ENCODE data around the gene IFT122. TPM values are rescaled to one million over a fixed set of nuclear protein-coding genes. Genes with fewer than 3 reads are reported as not detected.
"Not testable (repeated sequence)": the region's sequence is repeated elsewhere in the genome, so short reads cannot be mapped to it uniquely, and the experiment has no call there.

Gene IFT122, protein sequence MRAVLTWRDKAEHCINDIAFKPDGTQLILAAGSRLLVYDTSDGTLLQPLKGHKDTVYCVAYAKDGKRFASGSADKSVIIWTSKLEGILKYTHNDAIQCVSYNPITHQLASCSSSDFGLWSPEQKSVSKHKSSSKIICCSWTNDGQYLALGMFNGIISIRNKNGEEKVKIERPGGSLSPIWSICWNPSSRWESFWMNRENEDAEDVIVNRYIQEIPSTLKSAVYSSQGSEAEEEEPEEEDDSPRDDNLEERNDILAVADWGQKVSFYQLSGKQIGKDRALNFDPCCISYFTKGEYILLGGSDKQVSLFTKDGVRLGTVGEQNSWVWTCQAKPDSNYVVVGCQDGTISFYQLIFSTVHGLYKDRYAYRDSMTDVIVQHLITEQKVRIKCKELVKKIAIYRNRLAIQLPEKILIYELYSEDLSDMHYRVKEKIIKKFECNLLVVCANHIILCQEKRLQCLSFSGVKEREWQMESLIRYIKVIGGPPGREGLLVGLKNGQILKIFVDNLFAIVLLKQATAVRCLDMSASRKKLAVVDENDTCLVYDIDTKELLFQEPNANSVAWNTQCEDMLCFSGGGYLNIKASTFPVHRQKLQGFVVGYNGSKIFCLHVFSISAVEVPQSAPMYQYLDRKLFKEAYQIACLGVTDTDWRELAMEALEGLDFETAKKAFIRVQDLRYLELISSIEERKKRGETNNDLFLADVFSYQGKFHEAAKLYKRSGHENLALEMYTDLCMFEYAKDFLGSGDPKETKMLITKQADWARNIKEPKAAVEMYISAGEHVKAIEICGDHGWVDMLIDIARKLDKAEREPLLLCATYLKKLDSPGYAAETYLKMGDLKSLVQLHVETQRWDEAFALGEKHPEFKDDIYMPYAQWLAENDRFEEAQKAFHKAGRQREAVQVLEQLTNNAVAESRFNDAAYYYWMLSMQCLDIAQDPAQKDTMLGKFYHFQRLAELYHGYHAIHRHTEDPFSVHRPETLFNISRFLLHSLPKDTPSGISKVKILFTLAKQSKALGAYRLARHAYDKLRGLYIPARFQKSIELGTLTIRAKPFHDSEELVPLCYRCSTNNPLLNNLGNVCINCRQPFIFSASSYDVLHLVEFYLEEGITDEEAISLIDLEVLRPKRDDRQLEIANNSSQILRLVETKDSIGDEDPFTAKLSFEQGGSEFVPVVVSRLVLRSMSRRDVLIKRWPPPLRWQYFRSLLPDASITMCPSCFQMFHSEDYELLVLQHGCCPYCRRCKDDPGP
- total RNA-seq (10 to 100 TPM; 26.5 to 44.0 TPM), polyA plus RNA-seq (ENCODE audit: insufficient read length in 2 of 2) (10 to 100 TPM; 34.5 to 38.8 TPM)
- long read RNA-seq, donor 1, partial matches to known transcripts: 0 of 4 reads
- long read RNA-seq, donor 1, other reads (novel, unspliced or antisense): 0 of 4 reads
- long read RNA-seq, donor 2, partial matches to known transcripts: 0 of 6 reads
- long read RNA-seq, donor 2, other reads (novel, unspliced or antisense): 6 of 6 reads
- long read RNA-seq, donor 3, partial matches to known transcripts: 0 of 1 reads
- long read RNA-seq, donor 3, other reads (novel, unspliced or antisense): 0 of 1 reads
- long read RNA-seq, donor 4, partial matches to known transcripts: 10 of 11 reads
- long read RNA-seq, donor 4, other reads (novel, unspliced or antisense): 0 of 11 reads

DNA sequence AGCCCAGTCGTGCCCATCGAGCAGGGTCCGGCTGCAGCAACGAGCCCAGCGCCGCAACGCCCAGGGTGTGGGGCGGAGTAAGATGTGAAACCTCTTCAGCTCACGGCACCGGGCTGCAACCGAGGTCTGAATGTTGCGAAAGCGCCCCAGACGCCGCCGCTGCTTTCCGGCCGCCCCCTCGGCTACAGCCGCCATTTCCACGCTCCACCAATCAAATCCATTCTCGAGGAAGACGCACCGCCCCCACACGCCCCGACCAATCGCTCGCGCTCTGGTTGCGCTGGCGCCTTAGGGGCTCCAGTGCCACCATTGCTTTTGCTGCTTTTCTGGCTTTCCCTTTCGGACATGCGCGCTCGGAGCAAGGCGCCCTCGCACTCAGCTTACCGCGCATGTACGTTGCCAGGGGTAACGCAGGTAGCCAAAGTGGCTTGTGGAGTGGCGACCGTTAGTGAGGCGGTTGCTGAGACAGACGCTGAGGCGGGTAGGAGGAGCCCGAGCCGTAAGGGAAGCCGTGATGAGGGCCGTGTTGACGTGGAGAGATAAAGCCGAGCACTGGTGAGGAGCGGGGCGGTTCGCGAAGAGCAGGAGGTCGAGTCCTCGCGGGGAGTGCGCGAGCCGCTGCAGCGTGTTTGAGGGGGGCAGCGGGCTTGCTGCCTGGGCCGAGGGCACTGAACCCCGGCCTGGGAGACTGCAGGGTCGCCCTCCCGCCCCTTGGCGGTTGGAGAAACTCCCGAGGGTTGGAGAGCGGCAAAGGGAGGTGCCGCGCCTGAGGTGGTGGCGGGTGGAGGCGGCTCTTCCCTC lies at the start of gene IFT122, which contains the start of gene MBD4:
IFT122 (plus strand) TSS at position 408 of the 801 bp plus-strand sequence; CDS start at position 515, 107 bp downstream.
MBD4 (minus strand) TSS at position 132 of the 801 bp plus-strand sequence; CDS start at position 17, 115 bp downstream.
- no peaks in the 10 kb centered on the region for H3K36me3 ChIP-seq (ENCODE audit: control insufficient read depth, insufficient read depth, low read length)
- H3K4me3 ChIP-seq (ENCODE audit: low read depth, low read length): peak within 1 kb of the TSS; percentile 95
- peak; percentile 93 to 100 (median 96) for DNase-seq (ENCODE audit: low read depth in 4 of 6, low spot score in 6 of 6)
- H3K27me3 ChIP-seq (ENCODE audit: control insufficient read depth, insufficient read depth, low read length): no peaks in the 10 kb centered on the region
- H3K27ac ChIP-seq (ENCODE audit: low read depth, low read length): peak within 1 kb of the TSS; percentile 88
- H3K9me3 ChIP-seq (ENCODE audit: control insufficient read depth, insufficient read depth, low read length): no peaks in the 10 kb centered on the region
- H3K4me1 ChIP-seq (ENCODE audit: control insufficient read depth, insufficient read depth, low read length): peaks cover 12% of the 10 kb centered on the region
- under 1% methylated on average over 75 of the region's 75 CpGs for WGBS (ENCODE audit: insufficient coverage)

DNA sequence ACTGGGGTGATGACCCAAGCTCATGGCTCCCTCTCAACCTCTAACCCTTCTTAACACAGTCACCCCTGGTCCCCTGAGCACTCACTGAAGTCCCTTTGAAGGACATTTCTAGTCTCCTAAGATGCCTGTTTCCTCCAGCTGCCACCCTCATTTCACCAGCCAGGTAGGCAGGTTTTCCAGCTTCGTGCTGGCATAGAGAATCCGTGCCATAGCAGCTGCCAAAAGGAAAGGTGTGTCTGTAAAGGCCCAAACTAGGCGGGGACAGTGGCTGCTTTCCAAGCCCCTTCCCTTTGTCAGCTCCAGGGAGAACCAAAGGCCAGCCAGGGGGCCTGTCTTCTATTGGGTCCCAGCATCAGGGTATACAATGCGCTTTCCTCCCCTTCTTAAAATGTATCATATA lies 48.4 kb upstream of the IFT122 start:
- H3K27me3 ChIP-seq (ENCODE audit: control insufficient read depth, insufficient read depth, low read length); H3K4me3 ChIP-seq (ENCODE audit: low read depth, low read length); H3K27ac ChIP-seq (ENCODE audit: low read depth, low read length); H3K9me3 ChIP-seq (ENCODE audit: control insufficient read depth, insufficient read depth, low read length); H3K4me1 ChIP-seq (ENCODE audit: control insufficient read depth, insufficient read depth, low read length); DNase-seq (ENCODE audit: low read depth in 4 of 6, low spot score in 6 of 6): not testable (repeated sequence)
- H3K36me3 ChIP-seq (ENCODE audit: control insufficient read depth, insufficient read depth, low read length): peaks cover 55% of the 10 kb centered on the region
- no CpG with 5 or more reads among the region's 4 CpGs for WGBS (ENCODE audit: insufficient coverage)

DNA sequence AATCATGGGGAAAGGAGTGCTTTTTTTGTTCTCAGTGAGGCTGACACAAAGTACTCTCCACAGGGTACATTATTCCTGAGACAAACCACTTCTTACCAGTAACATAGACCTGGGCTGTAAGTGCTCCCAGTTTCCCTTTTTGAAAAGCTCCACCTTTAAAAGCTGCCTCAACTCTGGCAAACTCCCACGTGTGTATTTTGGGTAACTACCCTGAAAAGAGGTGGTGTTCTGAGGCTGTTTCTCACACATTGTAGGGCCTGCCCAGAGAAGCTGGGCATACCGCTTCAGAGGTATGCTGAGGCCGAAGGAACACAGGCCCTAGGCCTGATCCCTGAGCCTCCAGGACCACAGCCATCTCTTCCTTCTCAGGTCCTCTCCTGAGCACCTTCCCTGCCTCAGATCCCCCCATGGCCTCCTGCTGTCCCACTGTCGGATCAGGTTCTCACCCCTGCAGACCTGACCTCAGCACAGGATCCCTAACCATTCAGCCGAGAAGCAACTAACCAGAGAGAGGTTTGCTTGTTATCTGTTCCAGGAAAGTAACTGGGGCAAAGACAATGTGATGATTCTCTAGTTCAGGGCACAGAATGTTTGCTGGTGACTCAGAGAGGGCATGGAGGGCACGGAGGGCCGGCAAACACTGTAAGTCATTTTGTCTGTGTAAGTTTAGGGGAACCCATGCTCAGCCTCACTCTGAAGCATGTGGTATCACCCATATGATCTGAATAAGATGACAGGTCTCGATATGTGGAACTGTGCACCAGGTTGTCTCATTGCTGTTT lies 47.7 kb upstream of the IFT122 start:
- H3K27ac ChIP-seq (ENCODE audit: low read depth, low read length); H3K9me3 ChIP-seq (ENCODE audit: control insufficient read depth, insufficient read depth, low read length); H3K27me3 ChIP-seq (ENCODE audit: control insufficient read depth, insufficient read depth, low read length); DNase-seq (ENCODE audit: low read depth in 4 of 6, low spot score in 6 of 6); H3K4me1 ChIP-seq (ENCODE audit: control insufficient read depth, insufficient read depth, low read length); H3K4me3 ChIP-seq (ENCODE audit: low read depth, low read length): not testable (repeated sequence)
- WGBS (ENCODE audit: insufficient coverage): 100% methylated on average over 2 of the region's 8 CpGs
- H3K36me3 ChIP-seq (ENCODE audit: control insufficient read depth, insufficient read depth, low read length): peaks cover 48% of the 10 kb centered on the region

DNA sequence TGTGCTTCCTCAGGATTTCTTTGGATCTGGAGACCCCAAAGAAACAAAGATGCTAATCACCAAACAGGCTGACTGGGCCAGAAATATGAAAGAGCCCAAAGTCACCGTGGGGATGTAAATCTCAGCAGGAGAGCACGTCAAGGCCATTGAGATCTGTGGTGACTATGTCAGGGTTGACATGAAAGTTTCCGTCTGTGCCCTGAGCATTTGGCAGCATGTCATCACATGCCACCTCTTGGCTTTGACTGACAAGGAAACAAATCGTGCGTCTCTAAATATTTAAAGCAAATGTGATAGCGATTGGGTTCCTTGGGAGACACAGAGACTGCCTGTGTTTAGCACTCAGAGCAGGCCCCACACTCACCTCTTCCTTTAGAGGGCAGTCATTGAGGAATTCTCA lies 46.8 kb upstream of the IFT122 start:
- Histone ChIP-seq H3K4me1 (ENCODE audit: control insufficient read depth, insufficient read depth, low read length) (peaks cover 1% of the 10 kb centered on the region), H3K27me3 (ENCODE audit: control insufficient read depth, insufficient read depth, low read length) (no peaks in the 10 kb centered on the region), H3K4me3 (ENCODE audit: low read depth, low read length) (no peak overlapping the region), H3K36me3 (ENCODE audit: control insufficient read depth, insufficient read depth, low read length) (peaks cover 47% of the 10 kb centered on the region), H3K9me3 (ENCODE audit: control insufficient read depth, insufficient read depth, low read length) (no peaks in the 10 kb centered on the region), H3K27ac (ENCODE audit: low read depth, low read length) (no peak overlapping the region)
- DNase-seq (ENCODE audit: low read depth in 4 of 6, low spot score in 6 of 6): no peak
- WGBS (ENCODE audit: insufficient coverage): 79% methylated on average over 6 of the region's 6 CpGs

DNA sequence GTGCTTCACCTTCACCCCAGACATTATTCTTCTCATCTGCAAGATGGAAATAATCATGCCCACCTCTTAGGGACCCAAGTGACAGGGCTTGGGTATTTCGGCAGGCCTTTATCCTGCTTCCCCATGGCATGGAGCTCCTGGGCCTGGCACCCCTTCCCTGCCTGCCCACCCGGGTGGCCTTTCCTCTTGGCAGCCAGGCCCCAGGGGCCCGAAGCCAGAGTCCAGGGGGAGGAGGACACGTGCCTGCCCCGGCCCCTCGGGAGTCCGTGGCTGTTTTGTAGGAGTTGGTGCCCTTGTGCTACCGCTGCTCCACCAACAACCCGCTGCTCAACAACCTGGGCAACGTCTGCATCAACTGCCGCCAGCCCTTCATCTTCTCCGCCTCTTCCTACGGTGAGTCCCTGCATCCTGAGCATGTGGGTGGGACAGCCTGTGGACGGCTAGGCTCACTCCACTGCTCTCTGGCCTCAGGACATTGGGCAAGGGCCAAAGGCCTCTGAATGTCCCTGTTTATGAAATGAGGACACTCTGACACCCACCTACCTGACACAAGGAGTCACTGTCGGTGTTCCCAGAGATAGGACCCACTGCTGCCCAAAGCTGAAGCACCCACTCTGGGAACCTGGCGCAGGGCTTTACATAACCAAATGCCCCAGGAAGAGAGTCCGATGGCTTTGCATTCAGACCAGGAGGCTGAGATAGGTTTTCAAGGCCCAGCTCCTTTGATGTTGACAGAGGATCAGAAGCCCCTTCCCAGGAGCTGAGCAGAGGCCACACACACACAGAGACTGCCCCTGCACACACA lies 46.1 kb upstream of the IFT122 start:
- 83% methylated on average over 1 of the region's 17 CpGs for WGBS (ENCODE audit: insufficient coverage)
- not testable (repeated sequence) for DNase-seq (ENCODE audit: low read depth in 4 of 6, low spot score in 6 of 6); H3K4me3 ChIP-seq (ENCODE audit: low read depth, low read length); H3K27ac ChIP-seq (ENCODE audit: low read depth, low read length); H3K4me1 ChIP-seq (ENCODE audit: control insufficient read depth, insufficient read depth, low read length); H3K9me3 ChIP-seq (ENCODE audit: control insufficient read depth, insufficient read depth, low read length); H3K27me3 ChIP-seq (ENCODE audit: control insufficient read depth, insufficient read depth, low read length)
- H3K36me3 ChIP-seq (ENCODE audit: control insufficient read depth, insufficient read depth, low read length): peaks cover 45% of the 10 kb centered on the region

DNA sequence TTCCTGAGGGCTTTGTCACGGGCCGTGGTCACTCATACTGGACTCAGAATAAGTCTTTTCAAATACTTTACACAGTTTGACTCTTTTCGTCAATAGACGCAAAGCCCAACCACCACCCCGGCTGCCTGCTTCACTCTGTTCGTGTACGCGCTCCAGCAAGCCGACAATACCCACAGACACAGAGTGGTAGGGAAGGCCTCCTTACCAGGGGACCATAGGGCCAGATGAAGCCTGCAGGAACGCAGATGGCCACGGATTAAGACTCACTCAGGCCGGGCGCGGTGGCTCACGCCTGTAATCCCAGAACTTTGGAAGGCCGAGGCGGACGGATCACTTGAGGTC lies 41.2 kb upstream of the IFT122 start:
- Histone ChIP-seq H3K27me3 (ENCODE audit: control insufficient read depth, insufficient read depth, low read length) (no peaks in the 10 kb centered on the region), H3K4me3 (ENCODE audit: low read depth, low read length) (peak overlapping the region; percentile 80), H3K27ac (ENCODE audit: low read depth, low read length) (peak overlapping the region; percentile 81), H3K4me1 (ENCODE audit: control insufficient read depth, insufficient read depth, low read length) (peaks cover 10% of the 10 kb centered on the region), H3K36me3 (ENCODE audit: control insufficient read depth, insufficient read depth, low read length) (peaks cover 26% of the 10 kb centered on the region), H3K9me3 (ENCODE audit: control insufficient read depth, insufficient read depth, low read length) (no peaks in the 10 kb centered on the region)
- DNase-seq (ENCODE audit: low read depth in 4 of 6, low spot score in 6 of 6): peak in 1 of 6 donors; percentile 3
- WGBS (ENCODE audit: insufficient coverage): 2% methylated on average over 18 of the region's 18 CpGs

DNA sequence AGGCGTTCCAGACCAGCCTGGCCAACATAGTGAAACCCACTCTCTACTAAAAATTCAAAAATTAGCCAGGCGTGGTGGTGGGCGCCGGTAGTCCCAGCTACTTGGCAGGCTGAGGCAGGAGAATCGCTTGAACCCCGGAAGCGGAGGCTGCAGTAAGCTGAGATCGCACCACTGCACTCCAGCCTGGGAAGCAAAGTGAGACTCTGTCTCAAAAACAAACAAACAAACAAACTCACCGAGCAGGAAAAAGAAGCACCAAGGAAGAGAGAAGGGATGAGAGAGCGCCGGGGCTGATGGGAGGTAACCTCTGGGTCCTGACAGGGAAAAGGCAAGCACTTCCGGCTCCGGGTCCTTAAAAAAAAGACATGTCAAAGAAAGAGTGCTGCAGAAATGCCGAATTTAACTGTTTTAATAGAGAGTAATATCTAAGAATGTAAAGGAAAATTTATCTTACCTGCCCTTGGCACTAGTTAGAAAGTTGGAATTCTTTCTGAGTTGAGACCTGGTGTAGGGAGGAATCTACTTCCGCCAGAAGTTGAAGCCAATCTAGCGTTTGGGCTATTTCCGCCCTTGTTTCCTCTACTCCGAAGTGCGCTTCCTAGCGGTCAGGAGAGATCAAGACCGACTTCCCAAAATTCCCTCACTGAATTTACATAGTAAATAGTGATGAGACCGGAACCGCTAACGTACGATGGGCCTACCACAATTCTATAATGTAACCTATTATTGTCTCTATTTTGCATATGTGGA lies 40.7 kb upstream of the IFT122 start:
- DNase-seq (ENCODE audit: low read depth in 4 of 6, low spot score in 6 of 6): peak; percentile 94 to 99 (median 96)

More for the DNA sequence above, 40.7 kb upstream of the IFT122 start:
- peaks cover 10% of the 10 kb centered on the region for H3K4me1 ChIP-seq (ENCODE audit: control insufficient read depth, insufficient read depth, low read length)
- 0% methylated on average over 11 of the region's 25 CpGs for WGBS (ENCODE audit: insufficient coverage)
- H3K36me3 ChIP-seq (ENCODE audit: control insufficient read depth, insufficient read depth, low read length): peaks cover 22% of the 10 kb centered on the region
- H3K27ac ChIP-seq (ENCODE audit: low read depth, low read length): peak overlapping the region; percentile 81
- peak overlapping the region; percentile 80 for H3K4me3 ChIP-seq (ENCODE audit: low read depth, low read length)
- H3K27me3 ChIP-seq (ENCODE audit: control insufficient read depth, insufficient read depth, low read length): no peaks in the 10 kb centered on the region
- no peaks in the 10 kb centered on the region for H3K9me3 ChIP-seq (ENCODE audit: control insufficient read depth, insufficient read depth, low read length)
